Measurements from ENCODE around the gene HELZ. TPM values are rescaled to one million over a fixed set of nuclear protein-coding genes. Genes with fewer than 3 reads are reported as not detected.

Gene HELZ
- total RNA-seq, 1 donor from 2014 or later, result 28.8 TPM

DNA sequence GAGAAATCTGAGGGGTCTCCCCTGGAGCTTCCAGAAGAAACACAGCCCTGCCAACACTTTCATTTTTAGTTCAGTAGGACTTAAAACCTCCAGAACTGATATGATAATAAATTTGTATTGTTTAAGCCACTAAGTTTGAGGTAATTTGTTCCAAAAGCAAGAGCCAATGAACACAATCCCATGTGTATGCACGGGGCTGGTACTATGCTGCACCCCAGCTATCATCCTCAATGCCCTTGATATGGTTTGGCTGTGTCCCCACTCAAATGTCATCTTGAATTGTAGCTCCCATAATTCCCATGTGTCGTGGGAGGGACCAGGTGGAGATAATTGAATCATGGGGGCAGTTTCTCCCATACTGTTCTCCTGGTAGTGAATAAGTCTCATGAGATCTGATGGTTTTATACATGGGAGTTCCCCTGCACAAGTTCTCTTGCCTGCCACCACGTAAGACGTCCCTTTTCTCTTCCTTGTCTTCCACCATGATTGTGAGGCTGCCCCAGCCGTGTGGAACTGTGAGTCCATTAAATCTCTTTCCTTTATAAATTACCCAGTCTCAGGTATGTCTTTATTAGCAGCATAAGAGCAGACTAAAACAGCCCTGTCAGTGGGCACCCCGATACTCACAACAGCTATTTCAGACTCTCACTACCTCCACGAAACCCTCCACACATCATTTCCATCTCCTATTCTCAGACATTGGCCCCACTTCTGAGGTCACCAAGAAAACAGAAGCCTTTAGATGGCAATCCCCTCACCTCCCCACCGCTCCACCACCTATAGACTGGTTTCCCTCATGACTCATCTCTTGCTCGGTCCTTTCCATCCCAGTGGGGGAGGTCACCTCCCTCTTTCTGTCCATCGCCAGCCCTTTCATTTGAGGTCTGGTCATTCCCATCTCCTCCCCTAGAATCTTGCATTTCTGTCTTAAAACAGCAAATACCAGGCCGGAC lies 209.6 kb downstream of the HELZ start:
- DNase-seq (ENCODE audit: low read depth, low spot score), result no peak

DNA sequence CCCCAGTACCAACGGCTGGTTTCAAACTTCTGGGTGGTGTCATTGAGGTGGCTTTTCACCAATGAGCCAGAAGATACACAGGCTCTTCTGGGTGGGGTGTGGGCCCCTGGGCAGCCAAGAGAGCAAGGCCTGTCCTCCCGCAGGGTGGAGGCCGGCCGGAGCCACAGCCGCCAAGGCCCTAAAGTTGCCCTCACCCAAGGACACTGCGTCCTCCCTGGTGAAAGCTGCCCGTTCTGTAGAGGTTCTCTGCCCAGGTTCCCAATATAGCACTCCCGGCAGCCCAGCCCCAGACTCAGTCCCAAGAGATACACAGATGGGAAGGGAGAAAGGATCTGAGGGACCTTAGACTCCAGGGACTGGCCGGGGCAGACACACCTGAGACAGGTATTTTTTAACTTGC lies 211.4 kb downstream of the HELZ start:
- no peak for DNase-seq (ENCODE audit: low read depth, low spot score)

DNA sequence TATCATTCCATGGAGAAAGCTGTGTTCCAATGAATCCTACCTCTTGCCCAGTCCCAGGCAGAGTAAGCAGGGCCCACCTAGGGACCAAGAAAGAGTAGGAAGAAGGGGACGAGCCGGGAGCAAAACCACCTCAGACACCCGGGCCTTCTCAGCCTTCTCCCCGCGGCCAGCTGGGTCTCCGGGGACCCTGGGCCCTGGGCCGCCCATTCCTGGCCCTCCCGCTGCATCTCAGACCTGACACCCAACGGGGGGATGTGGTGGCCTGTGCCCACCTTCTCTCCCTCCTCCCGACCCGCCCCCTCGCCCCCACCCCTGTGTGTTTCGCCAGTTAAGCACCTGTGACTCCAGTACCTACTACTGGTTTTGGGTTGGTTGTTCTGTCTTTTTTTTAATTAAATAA lies 212.0 kb downstream of the HELZ start:
- DNase-seq (ENCODE audit: low read depth, low spot score), result no peak

- no peak for DNase-seq (ENCODE audit: low read depth, low spot score)
These were observed 212.6 kb downstream of the HELZ start for GRCh38 chr17:67032382-67032781.

DNA sequence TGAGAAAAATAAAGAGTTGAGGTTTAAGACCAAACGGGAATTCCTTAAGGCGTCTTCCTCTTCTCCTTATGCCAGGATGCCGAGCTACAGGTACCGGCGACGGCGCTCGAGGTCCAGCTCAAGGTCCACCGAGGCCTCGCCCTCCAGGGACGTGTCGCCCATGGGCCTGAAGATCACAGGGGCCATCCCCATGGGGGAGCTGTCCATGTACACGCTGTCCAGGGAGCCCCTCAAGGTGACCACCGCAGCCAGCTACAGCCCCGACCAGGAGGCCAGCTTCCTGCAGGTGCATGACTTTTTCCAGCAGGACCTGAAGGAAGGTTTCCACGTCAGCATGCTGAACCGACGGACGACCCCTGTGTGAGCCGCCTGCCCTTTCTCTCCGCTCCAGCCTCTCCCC lies 214.4 kb downstream of the HELZ start:
- no peak for DNase-seq (ENCODE audit: low read depth, low spot score)

DNA sequence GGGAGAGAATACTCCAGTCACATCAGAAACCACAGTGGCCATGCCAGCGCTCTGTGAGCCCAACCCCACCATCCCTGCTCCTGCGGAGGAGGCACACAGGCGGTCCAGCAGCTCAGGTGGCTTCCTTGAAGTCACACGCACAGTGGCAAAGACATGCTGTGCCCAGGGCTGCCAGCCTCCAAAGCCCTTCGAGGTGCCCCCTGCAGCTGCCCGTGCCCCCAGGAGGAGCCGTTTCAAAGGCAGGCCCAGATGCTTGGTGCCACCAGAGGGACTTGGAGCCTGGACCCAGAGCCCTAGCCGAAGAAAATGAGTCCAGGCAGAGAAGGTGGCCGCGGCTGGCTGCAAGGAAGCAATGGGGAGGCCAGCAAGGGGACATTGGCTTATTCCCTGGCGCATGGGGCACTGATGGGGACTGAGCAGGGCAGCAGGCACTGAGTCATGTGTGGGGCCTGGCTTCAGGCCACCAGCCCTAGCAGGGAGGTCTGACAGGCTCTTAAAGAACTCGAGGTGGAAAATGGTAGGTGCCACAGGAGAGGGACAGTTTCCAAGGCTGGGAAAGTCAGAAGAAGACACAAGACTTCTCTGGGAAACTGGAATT lies 217.9 kb downstream of the HELZ start:
- DNase-seq (ENCODE audit: low read depth, low spot score), result no peak

GRCh38 chr17:67026341-67026740 lies 218.7 kb downstream of the HELZ start:
- DNase-seq (ENCODE audit: low read depth, low spot score), result no peak

- no peak for DNase-seq (ENCODE audit: low read depth, low spot score)
These were observed 219.7 kb downstream of the HELZ start for GRCh38 chr17:67025216-67025792.

DNA sequence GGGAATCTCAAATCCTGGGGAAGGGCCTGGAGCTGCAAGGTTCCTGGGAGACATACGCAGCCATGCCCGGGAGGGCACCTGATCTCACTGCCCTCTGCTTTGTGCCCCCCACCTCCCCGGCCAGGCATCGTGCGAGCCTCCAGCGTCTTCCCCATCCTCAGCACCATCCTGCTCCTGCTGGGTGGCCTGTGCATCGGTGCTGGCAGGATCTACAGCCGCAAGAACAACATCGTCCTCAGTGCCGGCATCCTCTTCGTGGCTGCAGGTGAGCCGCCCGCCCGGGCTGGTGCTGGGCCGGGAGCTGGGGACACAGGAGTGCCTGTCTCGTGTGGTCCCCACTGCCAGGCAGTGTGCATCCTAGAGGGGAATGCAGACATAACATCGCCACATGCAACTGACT lies 220.3 kb downstream of the HELZ start:
- DNase-seq (ENCODE audit: low read depth, low spot score), result no peak

- DNase-seq (ENCODE audit: low read depth, low spot score), result no peak
These were observed 222.6 kb downstream of the HELZ start for GRCh38 chr17:67022451-67022810.

DNA sequence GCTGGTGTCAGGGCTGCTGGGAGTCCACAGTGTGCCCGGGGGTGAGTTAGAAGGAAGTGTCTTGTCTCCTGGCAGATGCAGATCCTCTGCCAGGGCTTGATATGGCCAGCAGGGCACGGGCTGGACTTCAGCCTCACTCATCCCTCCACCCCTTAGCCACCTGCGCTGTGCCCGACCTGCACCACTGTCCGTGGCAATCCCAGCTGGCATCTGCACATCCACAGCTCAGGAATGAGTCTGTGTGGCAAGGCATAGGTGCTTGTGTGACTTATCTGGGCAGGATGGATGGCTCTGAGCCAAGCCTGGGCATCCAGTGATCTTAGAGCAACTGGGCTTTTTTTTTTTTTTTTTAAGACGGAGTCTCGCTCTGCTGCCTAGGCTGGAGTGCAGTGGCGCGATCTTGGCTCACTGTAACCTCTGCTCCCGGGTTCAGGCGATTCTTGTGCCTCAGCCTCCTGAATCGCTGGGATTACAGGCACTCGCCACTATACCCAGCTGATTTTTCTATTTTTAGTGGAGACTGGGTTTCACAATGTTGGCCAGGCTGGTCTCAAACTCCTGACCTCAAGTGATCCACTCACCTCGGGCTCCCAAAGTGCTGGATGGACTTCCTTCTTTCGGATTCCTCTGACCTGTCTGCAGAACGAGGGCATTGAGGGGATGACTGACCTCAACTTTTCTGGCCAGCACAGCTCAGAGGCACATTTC lies 223.1 kb downstream of the HELZ start:
- DNase-seq (ENCODE audit: low read depth, low spot score), result no peak

DNA sequence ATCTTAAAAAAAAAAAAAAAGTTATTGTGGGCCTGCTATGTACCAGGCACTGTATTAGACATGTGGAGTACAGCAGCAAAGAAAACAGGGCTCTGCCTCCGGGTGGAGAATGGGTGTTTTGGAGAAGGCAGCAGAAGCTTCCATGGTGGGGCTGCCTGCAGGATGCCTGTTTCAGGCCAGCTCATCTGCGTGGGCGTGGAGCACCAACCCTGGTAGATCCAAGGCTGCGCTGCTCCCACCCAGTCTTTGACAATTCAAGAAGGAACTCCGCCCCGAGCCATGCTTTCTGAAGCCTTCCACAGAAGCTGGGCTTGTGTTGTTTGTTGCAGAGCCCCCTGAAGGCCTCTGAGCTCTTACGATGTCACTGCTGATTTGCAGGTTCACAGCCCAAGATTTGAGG lies 223.8 kb downstream of the HELZ start:
- DNase-seq (ENCODE audit: low read depth, low spot score), result no peak

Other genes starting within 250 kb of the HELZ start
- gene CACNG1, start 200.6 kb downstream of the HELZ start, total RNA-seq, result not detected in 2 replicates
- gene PSMD12, start 121.4 kb upstream of the HELZ start, total RNA-seq, result 36.9 and 44.6 TPM in 2 replicates
- gene PITPNC1, start 132.1 kb upstream of the HELZ start, total RNA-seq, result 6.5 and 7.3 TPM in 2 replicates

All from pulmonary artery endothelial cell (primary cell).